IMR-90 (cell line): ENCODE results near the gene RDH11. TPM values are rescaled to one million over a fixed set of nuclear protein-coding genes. Genes with fewer than 3 reads are reported as not detected.

ENCODE experiments used
- ATAC-seq: fragments of 200-7000 bp; cut with Tn5 transposase; 2 replicates; pipeline ENCODE4 v1.9.1; 2020; ENCODE audit warnings: low read depth, mild to moderate bottlenecking, moderate library complexity
- BruUV-seq: library from RNA; stranded (reverse); fragments of 400-500 nt; replicated peaks from 2 replicates; lab custom pipeline; 2021; lab: Mats Ljungman, UMichigan
- CTCF ChIA-PET: fragments of 300-600 bp; formaldehyde crosslinking; extraction: SDS; loops from one replicate; lab custom pipeline; 2021; ENCODE audit warnings: antibody characterized with exemption; lab: Yijun Ruan, JAX
- POLR2A ChIA-PET: fragments of 300-600 bp; sonication (Branson Sonifier 250); formaldehyde crosslinking; loops from one replicate; lab custom pipeline; 2022; ENCODE audit warnings: antibody characterized with exemption; ENCODE audit not compliant: unreplicated experiment; lab: Charles Lee
- DNase-seq: peaks from one replicate; pipeline ENCODE4 v3.0.0; 2013
- H2AFZ ChIP-seq: replicated peaks from 2 replicates; pipeline ENCODE3; 2013; ENCODE audit warnings: low read length, mild to moderate bottlenecking; ENCODE audit not compliant: poor library complexity
- H2AK5ac ChIP-seq: 2 replicates; pipeline ENCODE4 v1.6.1; 2013; ENCODE audit warnings: low read depth, low read length, inconsistent platforms
- H2AK9ac ChIP-seq: replicated peaks from 2 replicates; pipeline ENCODE3; 2013; ENCODE audit warnings: mild to moderate bottlenecking, low read depth, low read length, moderate library complexity; ENCODE audit not compliant: poor library complexity
- H2BK120ac ChIP-seq: 2 replicates; pipeline ENCODE4 v1.6.1; 2013; ENCODE audit warnings: low read depth, low read length, inconsistent platforms
- H2BK15ac ChIP-seq: 3 replicates; pipeline ENCODE4 v1.6.1; 2013; ENCODE audit warnings: low read depth, low read length, inconsistent platforms
- H2BK20ac ChIP-seq: 2 replicates; pipeline ENCODE4 v1.6.1; 2013; ENCODE audit warnings: low read depth, mild to moderate bottlenecking, inconsistent platforms, low read length, moderate library complexity
- H2BK5ac ChIP-seq: 2 replicates; pipeline ENCODE4 v1.6.1; 2013; ENCODE audit warnings: mild to moderate bottlenecking, low read depth, low read length, inconsistent platforms; ENCODE audit not compliant: poor library complexity, severe bottlenecking
- H3K14ac ChIP-seq: replicated peaks from 2 replicates; pipeline ENCODE4 v1.6.1; 2013; ENCODE audit warnings: low read depth, low read length, inconsistent platforms
- H3K18ac ChIP-seq: 2 replicates; pipeline ENCODE4 v1.6.1; 2013; ENCODE audit warnings: low read depth, low read length, control low read depth
- H3K23ac ChIP-seq: 2 replicates; pipeline ENCODE4 v1.6.1; 2013; ENCODE audit warnings: low read depth, low read length, inconsistent platforms
- H3K27ac ChIP-seq: 2 replicates; pipeline ENCODE4 v1.5.1; 2013; ENCODE audit warnings: mild to moderate bottlenecking, control low read depth, low read length; ENCODE audit not compliant: insufficient read depth
- H3K27me3 ChIP-seq: 2 replicates; pipeline ENCODE4 v1.6.1; 2013; ENCODE audit warnings: low read length; ENCODE audit not compliant: control insufficient read depth, insufficient read depth
- H3K36me3 ChIP-seq: 2 replicates; pipeline ENCODE4 v1.6.1; 2013; ENCODE audit warnings: low read length, mixed read lengths; ENCODE audit not compliant: control insufficient read depth, insufficient read depth
- H3K4ac ChIP-seq: 2 replicates; pipeline ENCODE4 v1.6.1; 2013; ENCODE audit warnings: low read depth, low read length, inconsistent platforms
- H3K4me1 ChIP-seq: 2 replicates; pipeline ENCODE4 v1.6.1; 2013; ENCODE audit warnings: low read length, mixed read lengths; ENCODE audit not compliant: control insufficient read depth, insufficient read depth
- H3K4me2 ChIP-seq: 2 replicates; pipeline ENCODE4 v1.6.1; 2013; ENCODE audit warnings: low read depth, mild to moderate bottlenecking, control low read depth, low read length, moderate library complexity
- H3K4me3 ChIP-seq: 2 replicates; pipeline ENCODE4 v1.5.1; 2013; ENCODE audit warnings: low read depth, mild to moderate bottlenecking, control low read depth, low read length, moderate library complexity; ENCODE audit not compliant: insufficient read depth
- H3K56ac ChIP-seq: 2 replicates; pipeline ENCODE4 v1.6.1; 2013; ENCODE audit warnings: low read length, inconsistent platforms; ENCODE audit not compliant: insufficient read depth; ENCODE audit errors: extremely low read depth
- H3K79me1 ChIP-seq, 2 experiments: 2 replicates each; pipeline ENCODE4 v1.6.1; 2013; ENCODE audit warnings: low read length in 2 of 2, inconsistent platforms in 1 of 2, low read depth in 1 of 2
- H3K9ac ChIP-seq: 2 replicates; pipeline ENCODE4 v1.6.1; 2013; ENCODE audit warnings: low read depth, low read length, control low read depth
- H3K9me1 ChIP-seq: 2 replicates; pipeline ENCODE4 v1.6.1; 2013; ENCODE audit warnings: low read length, inconsistent platforms; ENCODE audit not compliant: insufficient read depth
- H3K9me3 ChIP-seq: 2 replicates; pipeline ENCODE4 v1.6.1; 2013; ENCODE audit warnings: low read length; ENCODE audit not compliant: control insufficient read depth, insufficient read depth
- H4K20me1 ChIP-seq: 2 replicates; pipeline ENCODE4 v1.6.1; 2013; ENCODE audit warnings: low read length, inconsistent platforms; ENCODE audit not compliant: insufficient read depth
- H4K5ac ChIP-seq: 2 replicates; pipeline ENCODE4 v1.6.1; 2013; ENCODE audit warnings: mild to moderate bottlenecking, low read depth, low read length, control low read depth
- H4K8ac ChIP-seq, 2 experiments: 2 replicates each; pipeline ENCODE4 v1.6.1; 2013; ENCODE audit warnings: low read depth in 2 of 2, low read length in 2 of 2, control low read depth in 1 of 2, inconsistent platforms in 1 of 2
- H4K91ac ChIP-seq: 2 replicates; pipeline ENCODE4 v1.6.1; 2013; ENCODE audit warnings: low read depth, low read length, inconsistent platforms; ENCODE audit not compliant: insufficient read depth
- BHLHE40 ChIP-seq: fragments of 150-350 bp; IDR thresholded peaks from 2 replicates; pipeline ENCODE4 v1.6.1; 2016; ENCODE audit warnings: mild to moderate bottlenecking, low read depth, low read length
- CHD1 ChIP-seq: IDR thresholded peaks from 2 replicates; pipeline ENCODE4 v1.6.1; 2012; ENCODE audit warnings: low read depth, low read length, improper control_type of control experiment
- CTCF ChIP-seq: conservative IDR thresholded peaks from 2 replicates; pipeline ENCODE4 v1.5.1; 2012; ENCODE audit warnings: mild to moderate bottlenecking, low read depth, low read length, improper control_type of control experiment
- ELK1 ChIP-seq: fragments of 150-350 bp; IDR thresholded peaks from 2 replicates; pipeline ENCODE4 v1.6.1; 2016; ENCODE audit warnings: low read depth, mild to moderate bottlenecking, low read length, moderate library complexity, borderline replicate concordance
- FOS ChIP-seq: fragments of 150-350 bp; IDR thresholded peaks from 2 replicates; pipeline ENCODE4 v1.6.1; 2016; ENCODE audit warnings: low read depth, low read length
- MAFK ChIP-seq: IDR thresholded peaks from 2 replicates; pipeline ENCODE4 v1.6.1; 2012; ENCODE audit warnings: low read depth, low read length, improper control_type of control experiment
- MAZ ChIP-seq: IDR thresholded peaks from 2 replicates; pipeline ENCODE4 v1.6.1; 2012; ENCODE audit warnings: low read depth, mild to moderate bottlenecking, low read length, improper control_type of control experiment, moderate library complexity, borderline replicate concordance
- MXI1 ChIP-seq: IDR thresholded peaks from 2 replicates; pipeline ENCODE4 v1.6.1; 2012; ENCODE audit warnings: low read depth, mild to moderate bottlenecking, low read length, moderate library complexity, borderline replicate concordance
- NFE2L2 ChIP-seq: fragments of 150-350 bp; IDR thresholded peaks from 2 replicates; pipeline ENCODE4 v1.6.1; 2016; ENCODE audit warnings: low read depth, mild to moderate bottlenecking, low read length
- POLR2A ChIP-seq: IDR thresholded peaks from 2 replicates; pipeline ENCODE4 v1.6.1; 2012; ENCODE audit warnings: mild to moderate bottlenecking, low read depth, low read length
- RAD21 ChIP-seq: IDR thresholded peaks from 2 replicates; pipeline ENCODE4 v1.6.1; 2012; ENCODE audit warnings: low read length, improper control_type of control experiment
- RCOR1 ChIP-seq: IDR thresholded peaks from 2 replicates; pipeline ENCODE4 v1.6.1; 2012; ENCODE audit warnings: mild to moderate bottlenecking, low read length, improper control_type of control experiment; ENCODE audit not compliant: insufficient replicate concordance
- RFX5 ChIP-seq: IDR thresholded peaks from 2 replicates; pipeline ENCODE4 v1.8.0; 2012; ENCODE audit warnings: low read depth, mild to moderate bottlenecking, low read length, moderate library complexity
- WGBS, 2 experiments: methylation state at CpG; one replicate each; pipeline versions ENCODE4 v1.1.5 to v1.1.7; 2013; ENCODE audit warnings: missing lambda C conversion rate in 2 of 2; ENCODE audit not compliant: insufficient read length in 1 of 2; ENCODE audit errors: extremely low coverage in 2 of 2; 5-methylcytosine and 5-hydroxymethylcytosine counted together
- dilution Hi-C: fragments of 300-500 bp; cut with HindIII; formaldehyde crosslinking; loops from one replicate; pipeline ENCODE4 v1.14.3; 2018; ENCODE audit warnings: low sequenced_read_pairs; ENCODE audit not compliant: unreplicated experiment
- in situ Hi-C: fragments of 300-500 bp; cut with MboI; formaldehyde crosslinking; loops from 3 replicates; pipeline ENCODE4 v1.14.3; 2019; ENCODE audit warnings: low sequenced_read_pairs, inconsistent platforms, mixed read lengths
- intact Hi-C: fragments of 100-400 bp; cut with micrococcal nuclease; formaldehyde crosslinking; loops from 2 replicates; pipeline ENCODE4 v1.10.0; 2022
- polyA plus RNA-seq, 3 experiments: library from polyadenylated mRNA; depleted of rRNA; stranded (reverse); fragments of >200 nt; gene quantifications; 2 replicates each; pipeline ENCODE4 v1.2.3, GENCODE V29; 2012; ENCODE audit warnings: low replicate concordance in 1 of 3
- total RNA-seq: library from RNA; depleted of rRNA; stranded (reverse); fragments of >200 nt; gene quantifications from 2 replicates; pipeline ENCODE4 v1.2.3, GENCODE V29; 2012

The RDH11 gene
- total and polyA plus RNA-seq, 2 of the 4 experiments (the other 2 are of a cell fraction): 77.3 to 149 TPM

- intact Hi-C loops: no loop called here
- Histone ChIP-seq H4K91ac (no peak overlapping the region), H2AK5ac (no peak overlapping the region), H2BK15ac (no peak overlapping the region), H3K4me2 (no peak overlapping the region), H2BK20ac (no peak overlapping the region), H3K79me1 (no peaks in the 10 kb centered on the region), H2AFZ (peak overlapping the region; percentile 5), H2BK120ac (no peak overlapping the region), H3K27me3 (peaks cover 18% of the 10 kb centered on the region), H4K8ac (no peak overlapping the region), H3K9me3 (no peaks in the 10 kb centered on the region), H2AK9ac (no peak overlapping the region), H2BK5ac (no peak overlapping the region), H3K36me3 (no peaks in the 10 kb centered on the region), H3K4me1 (no peaks in the 10 kb centered on the region), H3K23ac (no peak overlapping the region; the same call in 1 of the 2 replicates), H4K20me1 (no peaks in the 10 kb centered on the region), H3K9ac (no peak overlapping the region), H3K27ac (no peak overlapping the region), H3K14ac (no peak overlapping the region), H3K18ac (no peak overlapping the region), H3K4me3 (no peak overlapping the region), H3K9me1 (no peaks in the 10 kb centered on the region), H3K4ac (no peak overlapping the region), H4K5ac (no peak overlapping the region), H3K56ac (no peak overlapping the region)
- TF ChIP-seq CHD1: no peak
- TF ChIP-seq RFX5: no peak
- no peak for TF ChIP-seq NFE2L2
- no peak for TF ChIP-seq MAZ
- no peak for TF ChIP-seq MXI1
- TF ChIP-seq ELK1: no peak
- TF ChIP-seq RAD21: no peak
- TF ChIP-seq RCOR1: no peak
- TF ChIP-seq POLR2A: no peak
- TF ChIP-seq BHLHE40: no peak
- no peak for TF ChIP-seq CTCF
- no peak for TF ChIP-seq FOS
- TF ChIP-seq MAFK: no peak
- POLR2A ChIA-PET: no interaction called here
- ATAC-seq (no peak), DNase-seq (no peak)
- no CpG with 5 or more reads among the region's 2 CpGs for WGBS, 2 experiments
- dilution Hi-C loops: no loop called here
- in situ Hi-C loops: loop anchor here (25.0 kb wide), 1 partner anchor 281 kb away; no protein-coding TSS in a partner anchor
- no TSS peak for BruUV-seq
- CTCF ChIA-PET: no interaction called here
These were observed 22.7 kb upstream of the RDH11 start for GRCh38 chr14:67718265-67718664.
